LNCaP clone FGC (cell line): ENCODE measurements around the gene CBX6.

ENCODE experiments used
- DNase-seq: peaks from one replicate; pipeline ENCODE4 v3.0.0-alpha.2; 2011; ENCODE audit warnings: low read depth
- H3K4me3 ChIP-seq: 2 replicates; pipeline ENCODE4 v1.5.1; 2011; ENCODE audit warnings: mild to moderate bottlenecking, low read depth, low read length, control low read depth
- CTCF ChIP-seq: IDR thresholded peaks from 2 replicates; pipeline ENCODE4 v1.5.1; 2012; ENCODE audit warnings: mild to moderate bottlenecking; ENCODE audit not compliant: control insufficient read depth, insufficient read depth; ENCODE audit errors: extremely low read depth

Gene CBX6

GRCh38 chr22:38832005-38832978 is 39.7 kb downstream of the CBX6 start:
- TF ChIP-seq CTCF, result no peak
- no peak overlapping the region for H3K4me3 ChIP-seq
- DNase-seq, result no peak

- no peak for DNase-seq
- TF ChIP-seq CTCF, result no peak
- no peak overlapping the region for H3K4me3 ChIP-seq
These were observed 40.7 kb downstream of the CBX6 start for GRCh38 chr22:38831166-38831945.

- H3K4me3 ChIP-seq, result no peak overlapping the region
- no peak for DNase-seq
- no peak for TF ChIP-seq CTCF
These were observed 41.2 kb downstream of the CBX6 start for GRCh38 chr22:38830845-38831108.

- no peak for TF ChIP-seq CTCF
- no peak overlapping the region for H3K4me3 ChIP-seq
- DNase-seq, result no peak
These were observed 41.8 kb downstream of the CBX6 start for GRCh38 chr22:38830026-38830844.

- TF ChIP-seq CTCF, result no peak
- DNase-seq, result no peak
- no peak overlapping the region for H3K4me3 ChIP-seq
These were observed 42.5 kb downstream of the CBX6 start for GRCh38 chr22:38829485-38829884.

GRCh38 chr22:38828616-38829205 is 43.3 kb downstream of the CBX6 start:
- DNase-seq, result no peak
- no peak for TF ChIP-seq CTCF
- H3K4me3 ChIP-seq, result no peak overlapping the region
